GM12878 (cell line): ENCODE results near the gene SELE. TPM values are rescaled to one million over a fixed set of nuclear protein-coding genes. Genes with fewer than 3 reads are reported as not detected.

Source experiments
- ATAC-seq: fragments of 200-7000 bp; cut with Tn5 transposase; 3 replicates; pipeline ENCODE4 v1.9.1; 2020; ENCODE audit warnings: mild to moderate bottlenecking, moderate library complexity
- BruUV-seq: library from RNA; stranded (reverse); fragments of 400-500 nt; replicated peaks from 2 replicates; lab custom pipeline; 2021; lab: Mats Ljungman, UMichigan
- CTCF ChIA-PET: fragments of 300-600 bp; sonication (Branson Sonifier 250); formaldehyde crosslinking; extraction: SDS; loops from one replicate; lab custom pipeline; 2021; ENCODE audit warnings: inconsistent platforms; lab: Yijun Ruan, JAX
- POLR2A ChIA-PET: fragments of 350-600 bp; formaldehyde crosslinking; extraction: SDS; loops from one replicate; lab custom pipeline; 2021; ENCODE audit warnings: inconsistent platforms; lab: Charles Lee
- RAD21 ChIA-PET: fragments of 300-600 bp; sonication (Branson Sonifier 250); formaldehyde crosslinking; loops from one replicate; lab custom pipeline; 2023; ENCODE audit warnings: antibody characterized with exemption; ENCODE audit not compliant: unreplicated experiment; lab: Charles Lee
- SMC1A ChIA-PET: fragments of 300-600 bp; sonication (Branson Sonifier 250); formaldehyde crosslinking; loops from one replicate; lab custom pipeline; 2023; ENCODE audit not compliant: unreplicated experiment, uncharacterized antibody; lab: Charles Lee
- DNase-seq: peaks from one replicate; pipeline ENCODE4 v3.0.0-alpha.2; 2011; ENCODE audit warnings: low read depth, low spot score
- FAIRE-seq: peaks from 3 replicates; lab custom pipeline; 2011; peaks lifted over from hg19 to GRCh38; lab: Jason Lieb, UNC
- H2AFZ ChIP-seq: 2 replicates; pipeline ENCODE4 v1.6.0; 2011; ENCODE audit warnings: low read depth, low read length, control low read depth; ENCODE audit not compliant: control insufficient read depth
- H3K27ac ChIP-seq: 2 replicates; pipeline ENCODE4 v1.5.1; 2011; ENCODE audit warnings: control low read depth; ENCODE audit not compliant: control insufficient read depth, insufficient read depth
- H3K27me3 ChIP-seq, 2 experiments: replicated peaks in 1 of 2; 2 replicates each; pipeline versions ENCODE4 v1.6.0 to v1.6.1; 2011; ENCODE audit warnings: low read length in 1 of 2; ENCODE audit not compliant: control insufficient read depth in 2 of 2, insufficient read depth in 2 of 2
- H3K36me3 ChIP-seq, 2 experiments: 2 replicates each; pipeline ENCODE4 v1.5.1; 2011; ENCODE audit warnings: low read length in 1 of 2; ENCODE audit not compliant: control insufficient read depth in 2 of 2, insufficient read depth in 2 of 2
- H3K4me1 ChIP-seq: 2 replicates; pipeline ENCODE4 v1.6.1; 2011; ENCODE audit warnings: mild to moderate bottlenecking, low read length, moderate library complexity, mixed read lengths; ENCODE audit not compliant: control insufficient read depth, insufficient read depth
- H3K4me2 ChIP-seq: 2 replicates; pipeline ENCODE4 v1.6.0; 2011; ENCODE audit warnings: control low read depth; ENCODE audit not compliant: control insufficient read depth, insufficient read depth
- H3K4me3 ChIP-seq: fragments of 200-600 bp; sonication (generic); 2 replicates; pipeline ENCODE4 v1.5.1; 2016
- H3K79me2 ChIP-seq: 2 replicates; pipeline ENCODE4 v1.6.0; 2011; ENCODE audit warnings: low read length; ENCODE audit not compliant: control insufficient read depth, insufficient read depth
- H3K9ac ChIP-seq: 2 replicates; pipeline ENCODE4 v1.8.0; 2011; ENCODE audit warnings: low read length, control low read depth, mixed read lengths; ENCODE audit not compliant: control insufficient read depth, insufficient read depth
- H3K9me3 ChIP-seq: replicated peaks from 3 replicates; pipeline ENCODE4 v1.5.1; 2011; ENCODE audit warnings: mild to moderate bottlenecking, low read length; ENCODE audit not compliant: control insufficient read depth, insufficient read depth
- H4K20me1 ChIP-seq: 2 replicates; pipeline ENCODE4 v1.6.0; 2011; ENCODE audit not compliant: control insufficient read depth, insufficient read depth
- ASH2L ChIP-seq: fragments of 300-600, 200-600 bp; sonication (generic); IDR thresholded peaks from 2 replicates; pipeline ENCODE4 v1.6.1; 2017; ENCODE audit warnings: low read depth, mild to moderate bottlenecking, borderline replicate concordance
- ATF2 ChIP-seq: IDR thresholded peaks from 2 replicates; pipeline ENCODE4 v1.6.1; 2012; ENCODE audit warnings: low read length, inconsistent platforms
- MLLT1 ChIP-seq: fragments of 450-650 bp; IDR thresholded peaks from 2 replicates; pipeline ENCODE4 v1.6.1; 2016; ENCODE audit warnings: mild to moderate bottlenecking
- RB1 ChIP-seq: fragments of 450-650 bp; formaldehyde crosslinking; IDR thresholded peaks from 2 replicates; pipeline ENCODE4 v1.6.1; 2017; ENCODE audit warnings: mild to moderate bottlenecking, borderline replicate concordance
- RCOR1 ChIP-seq: conservative IDR thresholded peaks from 2 replicates; pipeline ENCODE4 v1.6.1; 2012; ENCODE audit warnings: low read depth, low read length, improper control_type of control experiment
- in situ Hi-C: fragments of 300-500 bp; cut with MboI; formaldehyde crosslinking; loops from 9 replicates; pipeline ENCODE4 v1.14.3; 2018; ENCODE audit warnings: mixed read lengths
- intact Hi-C: fragments of 100-400 bp; cut with micrococcal nuclease; formaldehyde crosslinking; loops from one replicate; pipeline ENCODE4 v1.14.2; 2022; ENCODE audit not compliant: unreplicated experiment
- polyA plus RNA-seq, 11 experiments: library from polyadenylated mRNA; depleted of rRNA in 4 of 11; unstranded in 6 of 11; stranded (reverse) in 5 of 11; fragments of >200 nt; fragmentation: Nextera tagmentation in 4 of 11; fragmentation: Illumina TruSeq in 1 of 11; extraction: Ambion mirVana in 4 of 11; extraction: Trizol in 1 of 11; gene quantifications; 1 replicate in 1 of 11; 2 replicates in 10 of 11; pipeline versions ENCODE4 v1.2.1 to v1.2.3, GENCODE V29; 2011 to 2016; ENCODE audit warnings: inconsistent platforms in 2 of 11, missing spikeins in 2 of 11, low read depth in 1 of 11
- total RNA-seq, 4 experiments: library from RNA; depleted of rRNA in 3 of 4; stranded (reverse); fragments of >200 nt in 3 of 4; fragmentation: Illumina TruSeq in 1 of 4; extraction: Trizol in 1 of 4; gene quantifications; 2 replicates each; pipeline versions ENCODE4 v1.2.1 to v1.2.3, GENCODE V29; 2013 to 2021
- TF ChIP-seq, protein P1 (sequence below): IDR thresholded peaks from 2 replicates; pipeline ENCODE4 v1.6.1; 2012; ENCODE audit warnings: mild to moderate bottlenecking, low read depth, low read length
- TF ChIP-seq, protein P2 (sequence below): fragments of 450-650 bp; formaldehyde crosslinking; IDR thresholded peaks from 2 replicates; pipeline ENCODE4 v1.5.0; 2022; ENCODE audit warnings: mild to moderate bottlenecking, missing genetic modification characterization

The SELE gene
- total and polyA plus RNA-seq, 10 of the 15 experiments (the other 5 are each of a cell fraction or from before 2014, with no cell fraction given), result not detected

DNA sequence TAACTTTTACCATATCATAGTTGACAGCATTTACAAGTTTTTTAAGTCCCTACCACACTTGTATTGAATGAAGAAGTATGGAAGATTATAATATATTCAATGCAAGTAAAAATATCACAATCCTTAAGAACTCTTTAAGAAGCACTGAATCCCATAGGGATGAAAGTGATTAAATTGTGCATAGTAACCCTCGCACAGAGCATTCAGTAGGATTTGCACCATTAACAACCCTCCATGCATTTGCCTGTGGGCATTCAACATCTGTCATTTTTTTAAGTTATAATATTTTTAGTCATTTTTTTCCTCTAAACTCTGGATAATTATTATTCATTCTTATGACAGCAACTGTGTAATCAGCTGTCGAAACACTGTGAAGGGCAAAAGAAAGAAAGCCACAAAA lies 10.1 kb downstream of the SELE start (continued):
- TF ChIP-seq MLLT1 (no peak), ASH2L (no peak)
- TF ChIP-seq, protein P1, sequence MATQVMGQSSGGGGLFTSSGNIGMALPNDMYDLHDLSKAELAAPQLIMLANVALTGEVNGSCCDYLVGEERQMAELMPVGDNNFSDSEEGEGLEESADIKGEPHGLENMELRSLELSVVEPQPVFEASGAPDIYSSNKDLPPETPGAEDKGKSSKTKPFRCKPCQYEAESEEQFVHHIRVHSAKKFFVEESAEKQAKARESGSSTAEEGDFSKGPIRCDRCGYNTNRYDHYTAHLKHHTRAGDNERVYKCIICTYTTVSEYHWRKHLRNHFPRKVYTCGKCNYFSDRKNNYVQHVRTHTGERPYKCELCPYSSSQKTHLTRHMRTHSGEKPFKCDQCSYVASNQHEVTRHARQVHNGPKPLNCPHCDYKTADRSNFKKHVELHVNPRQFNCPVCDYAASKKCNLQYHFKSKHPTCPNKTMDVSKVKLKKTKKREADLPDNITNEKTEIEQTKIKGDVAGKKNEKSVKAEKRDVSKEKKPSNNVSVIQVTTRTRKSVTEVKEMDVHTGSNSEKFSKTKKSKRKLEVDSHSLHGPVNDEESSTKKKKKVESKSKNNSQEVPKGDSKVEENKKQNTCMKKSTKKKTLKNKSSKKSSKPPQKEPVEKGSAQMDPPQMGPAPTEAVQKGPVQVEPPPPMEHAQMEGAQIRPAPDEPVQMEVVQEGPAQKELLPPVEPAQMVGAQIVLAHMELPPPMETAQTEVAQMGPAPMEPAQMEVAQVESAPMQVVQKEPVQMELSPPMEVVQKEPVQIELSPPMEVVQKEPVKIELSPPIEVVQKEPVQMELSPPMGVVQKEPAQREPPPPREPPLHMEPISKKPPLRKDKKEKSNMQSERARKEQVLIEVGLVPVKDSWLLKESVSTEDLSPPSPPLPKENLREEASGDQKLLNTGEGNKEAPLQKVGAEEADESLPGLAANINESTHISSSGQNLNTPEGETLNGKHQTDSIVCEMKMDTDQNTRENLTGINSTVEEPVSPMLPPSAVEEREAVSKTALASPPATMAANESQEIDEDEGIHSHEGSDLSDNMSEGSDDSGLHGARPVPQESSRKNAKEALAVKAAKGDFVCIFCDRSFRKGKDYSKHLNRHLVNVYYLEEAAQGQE, result no peak

DNA sequence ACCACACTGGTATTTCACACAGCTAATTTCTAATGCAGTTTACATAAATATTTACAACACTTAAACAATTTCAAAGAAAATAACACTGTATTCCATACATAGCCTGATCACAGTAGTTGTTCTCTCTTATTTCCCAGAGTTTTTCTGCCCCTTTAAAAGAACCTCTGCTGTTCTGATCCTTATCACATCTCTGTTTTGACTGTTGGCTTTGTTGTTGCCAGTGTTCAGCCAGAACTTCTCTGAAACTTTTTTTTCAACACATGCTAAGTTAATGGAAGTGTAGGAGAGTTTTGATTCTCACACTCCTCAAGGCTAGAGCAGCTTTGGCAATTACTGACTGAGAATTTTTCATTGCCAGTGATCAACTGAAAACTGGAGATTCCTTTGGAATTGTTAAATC lies 11.1 kb downstream of the SELE start:
- Histone ChIP-seq H3K9me3 (no peaks in the 10 kb centered on the region; the same call in 2 of the 3 replicates), H3K27ac (no peak overlapping the region), H3K4me2 (no peak overlapping the region), H2AFZ (no peak overlapping the region), H3K36me3 (no peaks in the 10 kb centered on the region), H4K20me1 (no peaks in the 10 kb centered on the region), H3K4me1 (no peaks in the 10 kb centered on the region), H3K79me2 (no peaks in the 10 kb centered on the region), H3K4me3 (no peak overlapping the region), H3K9ac (no peak overlapping the region), H3K27me3 (no peaks in the 10 kb centered on the region)
- no TSS peak for BruUV-seq
- TF ChIP-seq ATF2 (no peak), RB1 (no peak), RCOR1 (no peak)
- TF ChIP-seq, protein P2, sequence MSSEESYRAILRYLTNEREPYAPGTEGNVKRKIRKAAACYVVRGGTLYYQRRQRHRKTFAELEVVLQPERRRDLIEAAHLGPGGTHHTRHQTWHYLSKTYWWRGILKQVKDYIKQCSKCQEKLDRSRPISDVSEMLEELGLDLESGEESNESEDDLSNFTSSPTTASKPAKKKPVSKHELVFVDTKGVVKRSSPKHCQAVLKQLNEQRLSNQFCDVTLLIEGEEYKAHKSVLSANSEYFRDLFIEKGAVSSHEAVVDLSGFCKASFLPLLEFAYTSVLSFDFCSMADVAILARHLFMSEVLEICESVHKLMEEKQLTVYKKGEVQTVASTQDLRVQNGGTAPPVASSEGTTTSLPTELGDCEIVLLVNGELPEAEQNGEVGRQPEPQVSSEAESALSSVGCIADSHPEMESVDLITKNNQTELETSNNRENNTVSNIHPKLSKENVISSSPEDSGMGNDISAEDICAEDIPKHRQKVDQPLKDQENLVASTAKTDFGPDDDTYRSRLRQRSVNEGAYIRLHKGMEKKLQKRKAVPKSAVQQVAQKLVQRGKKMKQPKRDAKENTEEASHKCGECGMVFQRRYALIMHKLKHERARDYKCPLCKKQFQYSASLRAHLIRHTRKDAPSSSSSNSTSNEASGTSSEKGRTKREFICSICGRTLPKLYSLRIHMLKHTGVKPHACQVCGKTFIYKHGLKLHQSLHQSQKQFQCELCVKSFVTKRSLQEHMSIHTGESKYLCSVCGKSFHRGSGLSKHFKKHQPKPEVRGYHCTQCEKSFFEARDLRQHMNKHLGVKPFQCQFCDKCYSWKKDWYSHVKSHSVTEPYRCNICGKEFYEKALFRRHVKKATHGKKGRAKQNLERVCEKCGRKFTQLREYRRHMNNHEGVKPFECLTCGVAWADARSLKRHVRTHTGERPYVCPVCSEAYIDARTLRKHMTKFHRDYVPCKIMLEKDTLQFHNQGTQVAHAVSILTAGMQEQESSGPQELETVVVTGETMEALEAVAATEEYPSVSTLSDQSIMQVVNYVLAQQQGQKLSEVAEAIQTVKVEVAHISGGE, result no peak
- ATAC-seq (no peak), DNase-seq (no peak), FAIRE-seq (no peak)
- RAD21 ChIA-PET, result interaction anchor here (1.0 kb wide), 1 partner anchor 9 kb away, joined by 3 read pairs; no protein-coding TSS in a partner anchor
- POLR2A ChIA-PET, result no interaction called here
- in situ Hi-C loops (no loop called here), intact Hi-C loops (no loop called here)
- CTCF ChIA-PET, result interaction anchor here (0.7 to 1.6 kb wide), 4 partner anchors 10 to 594 kb away, joined by 3 to 10 read pairs (median 4); no protein-coding TSS in a partner anchor
- SMC1A ChIA-PET, result interaction anchor here (1.0 to 1.1 kb wide), 3 partner anchors 9 to 61 kb away, joined by 3 read pairs; no protein-coding TSS in a partner anchor
